GM12878 (cell line): ENCODE data around the gene PCDHGA6.

ENCODE experiments used
- CTCF ChIP-seq, 3 experiments: IDR thresholded peaks in 2 of 3; conservative IDR thresholded peaks in 1 of 3; 2 replicates each; pipeline ENCODE4 v1.5.1; 2011; ENCODE audit warnings: low read depth in 3 of 3, low read length in 3 of 3, mild to moderate bottlenecking in 3 of 3, control low read depth in 2 of 3, moderate library complexity in 2 of 3, inconsistent platforms in 1 of 3, mixed read lengths in 1 of 3; ENCODE audit not compliant: control insufficient read depth in 2 of 3, insufficient read depth in 1 of 3; ENCODE audit errors: extremely low read depth in 1 of 3
- GABPA ChIP-seq: IDR thresholded peaks from 2 replicates; pipeline ENCODE4 v1.6.1; 2014; ENCODE audit warnings: antibody characterized with exemption, low read depth, mild to moderate bottlenecking, inconsistent platforms
- JUND ChIP-seq: IDR thresholded peaks from 2 replicates; pipeline ENCODE4 v1.6.1; 2012; ENCODE audit warnings: low read depth, mild to moderate bottlenecking, low read length, improper control_type of control experiment, moderate library complexity
- NFIC ChIP-seq: IDR thresholded peaks from 2 replicates; pipeline ENCODE4 v1.6.1; 2012; ENCODE audit warnings: low read depth, mild to moderate bottlenecking, inconsistent platforms, low read length, moderate library complexity
- NFXL1 ChIP-seq: fragments of 450-650 bp; IDR thresholded peaks from 2 replicates; pipeline ENCODE4 v1.6.1; 2017; ENCODE audit warnings: antibody characterized with exemption, mild to moderate bottlenecking, borderline replicate concordance
- PAX8 ChIP-seq: fragments of 450-650 bp; IDR thresholded peaks from 2 replicates; pipeline ENCODE4 v1.6.1; 2017; ENCODE audit warnings: mild to moderate bottlenecking, moderate library complexity
- YBX1 ChIP-seq: fragments of 450-650 bp; IDR thresholded peaks from 2 replicates; pipeline ENCODE4 v1.6.1; 2016; ENCODE audit warnings: antibody characterized with exemption

DNA sequence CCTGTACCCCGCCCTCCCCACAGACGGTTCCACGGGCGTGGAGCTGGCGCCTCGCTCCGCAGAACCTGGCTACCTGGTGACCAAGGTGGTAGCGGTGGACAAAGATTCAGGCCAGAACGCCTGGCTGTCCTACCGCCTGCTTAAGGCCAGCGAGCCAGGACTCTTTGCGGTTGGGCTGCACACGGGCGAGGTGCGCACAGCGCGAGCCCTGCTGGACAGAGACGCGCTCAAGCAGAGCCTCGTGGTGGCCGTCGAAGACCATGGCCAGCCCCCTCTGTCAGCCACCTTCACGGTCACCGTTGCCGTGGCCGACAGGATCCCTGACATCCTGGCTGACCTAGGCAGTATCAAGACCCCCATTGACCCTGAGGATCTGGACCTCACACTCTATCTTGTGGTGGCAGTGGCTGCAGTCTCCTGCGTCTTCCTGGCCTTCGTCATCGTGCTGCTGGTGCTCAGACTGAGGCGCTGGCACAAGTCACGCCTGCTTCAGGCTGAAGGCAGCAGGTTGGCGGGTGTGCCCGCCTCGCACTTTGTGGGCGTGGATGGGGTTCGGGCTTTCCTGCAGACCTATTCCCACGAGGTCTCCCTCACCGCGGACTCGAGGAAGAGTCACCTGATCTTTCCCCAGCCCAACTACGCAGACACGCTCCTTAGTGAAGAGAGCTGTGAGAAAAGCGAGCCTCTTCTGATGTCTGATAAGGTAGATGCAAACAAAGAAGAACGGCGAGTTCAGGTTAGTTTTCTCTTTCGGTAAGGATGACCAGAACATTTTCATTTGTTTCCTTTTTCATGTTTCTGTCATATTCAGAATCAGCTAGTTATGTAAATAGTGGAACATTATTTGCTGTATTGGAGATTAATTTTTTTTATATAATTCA, 7.4 kb upstream of the PCDHGA6 start:
- TF ChIP-seq JUND (no peak), PAX8 (no peak), CTCF (IDR thresholded peaks at IDR 0.05 in 2 of 3, conservative IDR thresholded peaks at IDR 0.05 in 1 of 3; ENCODE audit: control insufficient read depth in 2 of 3, extremely low read depth in 1 of 3, insufficient read depth in 1 of 3, low read depth in 3 of 3, low read length in 3 of 3) (no peak), NFIC (no peak), GABPA (no peak), YBX1 (no peak), NFXL1 (no peak)
